B cell (primary cell): ENCODE results near the gene ULBP2. TPM values are rescaled to one million over a fixed set of nuclear protein-coding genes. Genes with fewer than 3 reads are reported as not detected.
"Not testable (repeated sequence)": the region's sequence is repeated elsewhere in the genome, so short reads cannot be mapped to it uniquely, and the experiment has no call there.

ENCODE experiments used
- ATAC-seq: fragments of 200-7000 bp; cut with Tn5 transposase; one replicate; pipeline ENCODE4 v1.10.0; 2021; ENCODE audit warnings: low read depth, mild to moderate bottlenecking, moderate number of reproducible peaks, moderate library complexity
- CTCF ChIA-PET: fragments of 350-600 bp; sonication (Branson Sonifier 250); formaldehyde crosslinking; loops from one replicate; lab custom pipeline; 2021; ENCODE audit warnings: antibody characterized with exemption, inconsistent platforms; lab: Charles Lee
- POLR2A ChIA-PET: fragments of 350-600 bp; sonication (Branson Sonifier 250); formaldehyde crosslinking; loops from one replicate; lab custom pipeline; 2021; ENCODE audit warnings: antibody characterized with exemption; lab: Charles Lee
- DNase-seq: peaks from one replicate; pipeline ENCODE4 v3.0.0; 2013
- H2AFZ ChIP-seq: 2 replicates; pipeline ENCODE4 v1.6.1; 2012; ENCODE audit warnings: mild to moderate bottlenecking, low read depth, low read length; ENCODE audit not compliant: insufficient read depth, poor library complexity, severe bottlenecking
- H3K27ac ChIP-seq, 2 donors: 1 replicate in 1 of 2; 2 replicates in 1 of 2; pipeline ENCODE4 v1.5.1; 2012 to 2013; ENCODE audit warnings: low read length in 2 of 2, mild to moderate bottlenecking in 2 of 2, moderate library complexity in 1 of 2
- H3K27me3 ChIP-seq, 4 experiments: fragments of 200-600 bp in 1 of 4; sonication (generic) in 1 of 4; replicated peaks in 1 of 4; 1 replicate in 2 of 4; 2 replicates in 2 of 4; pipeline versions ENCODE4 v1.6.1 to v1.7.0; 2013 to 2016; ENCODE audit warnings: low read length in 3 of 4, mild to moderate bottlenecking in 2 of 4, mixed read lengths in 1 of 4, moderate library complexity in 1 of 4; ENCODE audit not compliant: insufficient read depth in 4 of 4, control insufficient read depth in 3 of 4; ENCODE audit errors: control extremely low read depth in 1 of 4
- H3K36me3 ChIP-seq, 2 experiments: replicated peaks in 1 of 2; 1 replicate in 1 of 2; 2 replicates in 1 of 2; pipeline versions ENCODE4 v1.6.1 to v1.7.1; 2013; ENCODE audit warnings: low read length in 1 of 2; ENCODE audit not compliant: insufficient read depth in 2 of 2, control insufficient read depth in 1 of 2; ENCODE audit errors: control extremely low read depth in 1 of 2, extremely low read depth in 1 of 2
- H3K4me1 ChIP-seq, 2 donors: fragments of 200-600 bp in 1 of 2; sonication (generic) in 1 of 2; 1 replicate in 1 of 2; 2 replicates in 1 of 2; pipeline versions ENCODE4 v1.5.1 to v1.6.1; 2013 to 2017; ENCODE audit warnings: low read length in 2 of 2; ENCODE audit not compliant: control insufficient read depth in 2 of 2, insufficient read depth in 2 of 2
- H3K4me2 ChIP-seq: replicated peaks from 2 replicates; pipeline ENCODE3; 2012; ENCODE audit warnings: mild to moderate bottlenecking, low read depth, low read length; ENCODE audit not compliant: poor library complexity, severe bottlenecking
- H3K4me3 ChIP-seq, 5 experiments: fragments of 200-600 bp in 1 of 5; sonication (generic) in 1 of 5; 1 replicate in 3 of 5; 2 replicates in 2 of 5; pipeline versions ENCODE4 v1.5.1 to v1.7.0; 2011 to 2016; ENCODE audit warnings: low read length in 4 of 5, mild to moderate bottlenecking in 4 of 5, low read depth in 2 of 5, control low read depth in 1 of 5, moderate library complexity in 1 of 5; ENCODE audit not compliant: insufficient read depth in 1 of 5; ENCODE audit errors: control extremely low read depth in 1 of 5, extremely low read depth in 1 of 5
- H3K79me2 ChIP-seq: fragments of 200-600 bp; sonication (generic); one replicate; pipeline ENCODE4 v1.6.0; 2016; ENCODE audit warnings: low read length; ENCODE audit not compliant: control insufficient read depth, insufficient read depth
- H3K9ac ChIP-seq: fragments of 200-600 bp; sonication (generic); 2 replicates; pipeline ENCODE4 v1.6.1; 2017; ENCODE audit warnings: mild to moderate bottlenecking, low read length, moderate library complexity
- H3K9me3 ChIP-seq, 3 donors: one replicate each; pipeline versions ENCODE4 v1.6.1 to v1.7.1; 2013; ENCODE audit warnings: low read length in 2 of 3; ENCODE audit not compliant: control insufficient read depth in 2 of 3, insufficient read depth in 1 of 3; ENCODE audit errors: control extremely low read depth in 1 of 3
- H4K20me1 ChIP-seq: 2 replicates; pipeline ENCODE4 v1.6.0; 2012; ENCODE audit warnings: mild to moderate bottlenecking, low read length; ENCODE audit not compliant: insufficient read depth, control insufficient read depth, poor library complexity, severe bottlenecking
- H3K27ac Mint-ChIP-seq: one replicate; pipeline ENCODE4 v1.8.0; 2021; ENCODE audit warnings: mixed read lengths
- H3K27me3 Mint-ChIP-seq: one replicate; pipeline ENCODE4 v1.8.0; 2021; ENCODE audit warnings: mixed read lengths
- H3K4me1 Mint-ChIP-seq: one replicate; pipeline ENCODE4 v1.8.0; 2021; ENCODE audit warnings: mixed read lengths
- H3K4me3 Mint-ChIP-seq: one replicate; pipeline ENCODE4 v1.8.0; 2021; ENCODE audit warnings: mixed read lengths
- H3K9me3 Mint-ChIP-seq: one replicate; pipeline ENCODE4 v1.8.0; 2022; ENCODE audit warnings: mixed read lengths; ENCODE audit not compliant: insufficient read depth
- WGBS: methylation state at CpG from one replicate; pipeline ENCODE4 v1.1.5; 2013; ENCODE audit warnings: missing lambda C conversion rate; ENCODE audit not compliant: insufficient coverage; 5-methylcytosine and 5-hydroxymethylcytosine counted together
- intact Hi-C: fragments of 100-400 bp; cut with micrococcal nuclease; formaldehyde crosslinking; loops from one replicate; pipeline ENCODE4 v1.10.0; 2022
- polyA plus RNA-seq: library from polyadenylated mRNA; depleted of rRNA; stranded (reverse); fragments of >200 nt; gene quantifications from 2 replicates; pipeline ENCODE4 v1.2.3, GENCODE V29; 2012
- total RNA-seq, 2 donors: library from RNA; stranded (reverse); fragments of 120-200 nt in 1 of 2; gene quantifications; 1 replicate in 1 of 2; 2 replicates in 1 of 2; pipeline versions ENCODE4 v1.2.3 to v1.2.4, GENCODE V29; 2013 to 2022

ULBP2 gene
- total and polyA plus RNA-seq, 2 donors (not counting 1 experiment from before 2014, with no cell fraction given), result 0.31 TPM; not detected in 1

DNA sequence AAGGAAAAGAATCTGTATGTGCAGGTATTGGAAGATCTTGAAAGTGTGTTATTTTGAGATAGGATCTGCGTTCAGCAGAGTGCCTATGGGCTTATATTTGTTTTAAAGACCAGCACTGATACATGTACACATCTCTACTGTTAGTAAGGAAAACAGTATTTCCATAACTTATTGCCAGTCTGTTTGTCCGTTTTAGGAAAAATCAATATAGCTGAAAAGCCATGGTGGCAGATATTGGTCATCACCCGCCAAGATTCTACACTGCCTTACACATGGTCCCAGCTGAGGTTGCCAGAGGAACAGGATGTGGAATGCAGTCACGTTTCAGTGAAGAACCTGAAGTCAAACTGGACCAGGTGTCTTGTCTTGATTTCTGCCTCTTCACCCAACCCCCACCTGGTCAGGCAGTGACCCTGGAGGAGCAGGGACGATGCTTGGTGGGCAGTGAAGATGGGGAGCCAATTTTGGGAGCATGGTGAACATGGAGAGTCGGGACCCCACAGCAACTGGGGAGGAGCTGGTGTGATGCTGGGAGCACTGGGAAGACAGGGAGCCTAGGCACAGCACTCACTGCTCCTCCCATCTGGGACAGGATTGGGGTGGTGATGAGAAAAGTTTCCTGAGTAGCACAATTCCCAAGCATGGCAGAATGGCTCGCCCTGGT, 14.0 kb downstream of the ULBP2 start:
- H3K4me1 ChIP-seq, H4K20me1 ChIP-seq, H3K27ac ChIP-seq, H3K4me3 ChIP-seq, POLR2A ChIA-PET, H2AFZ ChIP-seq, H3K36me3 ChIP-seq, CTCF ChIA-PET, H3K27ac Mint-ChIP-seq, ATAC-seq, H3K4me1 Mint-ChIP-seq, H3K79me2 ChIP-seq, H3K9me3 Mint-ChIP-seq, H3K4me2 ChIP-seq, H3K9ac ChIP-seq, intact Hi-C loops, H3K4me3 Mint-ChIP-seq, H3K9me3 ChIP-seq, DNase-seq: not testable (repeated sequence)
- 0% methylated on average over 1 of the region's 7 CpGs for WGBS
- peaks cover 0 to 72% (median 46%) of the 10 kb centered on the region in 4 experiments for H3K27me3 ChIP-seq
- H3K27me3 Mint-ChIP-seq, result peaks cover 72% of the 10 kb centered on the region

DNA sequence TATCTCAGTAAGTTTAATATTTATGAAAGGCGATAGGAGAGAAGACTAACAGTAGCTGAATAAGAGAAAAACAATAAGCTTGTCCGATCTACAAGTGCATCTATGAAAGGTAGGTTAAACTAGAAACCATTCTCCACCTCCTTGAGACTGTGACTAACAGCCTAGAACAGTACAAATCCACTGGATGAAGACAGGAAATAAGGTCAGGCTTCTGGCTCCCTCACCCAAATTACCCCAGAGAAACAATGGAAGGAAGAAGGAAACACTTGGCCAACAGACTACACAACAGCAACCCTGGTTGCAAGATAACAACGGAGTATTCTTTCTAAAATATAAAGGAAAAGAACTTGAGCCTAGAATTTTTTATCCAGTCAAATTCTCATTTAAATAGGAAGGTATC, 16.3 kb downstream of the ULBP2 start:
- peaks cover 10 to 15% of the 10 kb centered on the region in 2 donors for H3K4me1 ChIP-seq
- Mint-ChIP-seq H3K27me3 (peaks cover 65% of the 10 kb centered on the region), H3K4me1 (peaks cover 12% of the 10 kb centered on the region)
- H3K27ac Mint-ChIP-seq, H3K4me2 ChIP-seq, DNase-seq, H2AFZ ChIP-seq, H3K79me2 ChIP-seq, H3K27ac ChIP-seq, H3K9me3 Mint-ChIP-seq, H3K9me3 ChIP-seq, ATAC-seq, H3K36me3 ChIP-seq, H3K4me3 Mint-ChIP-seq, intact Hi-C loops, H3K4me3 ChIP-seq, POLR2A ChIA-PET, H4K20me1 ChIP-seq, H3K9ac ChIP-seq, CTCF ChIA-PET: not testable (repeated sequence)
- peaks cover 0 to 70% (median 41%) of the 10 kb centered on the region in 4 experiments for H3K27me3 ChIP-seq
- no CpG with 5 or more reads among the region's 3 CpGs for WGBS

DNA sequence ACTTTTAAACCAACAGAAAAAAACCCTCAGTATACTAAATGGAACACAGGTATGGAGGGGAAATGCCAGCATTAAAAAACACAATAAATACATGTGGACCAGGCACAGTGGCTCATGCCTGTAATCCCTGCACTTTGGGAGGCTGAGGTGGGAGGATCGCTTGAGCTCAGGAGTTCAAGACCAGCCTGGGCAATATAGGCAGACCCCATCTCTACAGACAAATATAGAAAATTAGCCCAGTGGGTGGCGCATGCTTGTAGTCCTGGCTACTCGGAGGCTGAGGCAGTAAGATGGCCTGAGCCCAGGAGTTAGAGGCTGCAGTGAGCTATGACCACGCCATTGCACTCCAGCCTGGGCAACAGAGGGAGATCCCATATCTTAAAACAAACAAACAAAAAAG, 18.0 kb downstream of the ULBP2 start:
- H3K9ac ChIP-seq, H3K79me2 ChIP-seq, ATAC-seq, intact Hi-C loops, H3K36me3 ChIP-seq, DNase-seq, POLR2A ChIA-PET, H3K27ac Mint-ChIP-seq, H3K9me3 Mint-ChIP-seq, H3K4me2 ChIP-seq, H2AFZ ChIP-seq, H3K4me3 Mint-ChIP-seq, H3K4me3 ChIP-seq, H3K27ac ChIP-seq, H4K20me1 ChIP-seq: not testable (repeated sequence)
- Histone ChIP-seq H3K4me1 (peaks cover 20 to 21% of the 10 kb centered on the region in 2 donors), H3K27me3 (peaks cover 0 to 71% (median 45%) of the 10 kb centered on the region in 4 experiments), H3K9me3 (peaks cover 0 to 24% (median 0%) of the 10 kb centered on the region in 3 donors)
- Mint-ChIP-seq H3K27me3 (peaks cover 72% of the 10 kb centered on the region), H3K4me1 (peaks cover 22% of the 10 kb centered on the region)
- CTCF ChIA-PET, result interaction anchor here (0.9 to 1.1 kb wide), 2 partner anchors 57 to 124 kb away, joined by 3 read pairs; no protein-coding TSS in a partner anchor
- no CpG with 5 or more reads among the region's 4 CpGs for WGBS
